Osteocyte (in vitro differentiated cells): Measurements from ENCODE around the gene APP. TPM values are rescaled to one million over a fixed set of nuclear protein-coding genes. Genes with fewer than 3 reads are reported as not detected.

Experiments
- DNase-seq: peaks from one replicate; pipeline ENCODE4 v3.0.0; 2021; ENCODE audit warnings: mixed read lengths; ENCODE audit not compliant: unreplicated experiment; ENCODE audit errors: extremely low spot score
- H3K27ac Mint-ChIP-seq: one replicate; pipeline ENCODE4 v1.8.0; 2021; ENCODE audit warnings: mild to moderate bottlenecking, mixed read lengths; ENCODE audit not compliant: unreplicated experiment
- H3K27me3 Mint-ChIP-seq: one replicate; pipeline ENCODE4 v1.8.0; 2021; ENCODE audit warnings: mixed read lengths; ENCODE audit not compliant: unreplicated experiment
- H3K36me3 Mint-ChIP-seq: one replicate; pipeline ENCODE4 v1.8.0; 2021; ENCODE audit warnings: mixed read lengths; ENCODE audit not compliant: unreplicated experiment
- H3K4me1 Mint-ChIP-seq: one replicate; pipeline ENCODE4 v1.8.0; 2021; ENCODE audit warnings: mixed read lengths; ENCODE audit not compliant: unreplicated experiment
- H3K4me3 Mint-ChIP-seq: one replicate; pipeline ENCODE4 v1.8.0; 2021; ENCODE audit warnings: mild to moderate bottlenecking, moderate library complexity, mixed read lengths; ENCODE audit not compliant: unreplicated experiment
- H3K9me3 Mint-ChIP-seq: one replicate; pipeline ENCODE4 v1.8.0; 2021; ENCODE audit warnings: mixed read lengths; ENCODE audit not compliant: unreplicated experiment
- total RNA-seq: library from RNA; stranded (reverse); gene quantifications from 2 replicates; pipeline ENCODE4 v1.2.1, GENCODE V29; 2021
- TF ChIP-seq, protein P1 (sequence below): fragments of 200-600 bp; sonication (generic); IDR thresholded peaks from 2 replicates; pipeline ENCODE4 v1.5.0; 2021; ENCODE audit warnings: antibody characterized with exemption, mild to moderate bottlenecking, moderate library complexity

The APP gene
- total RNA-seq, 1 donor from 2014 or later, result 698 TPM

DNA sequence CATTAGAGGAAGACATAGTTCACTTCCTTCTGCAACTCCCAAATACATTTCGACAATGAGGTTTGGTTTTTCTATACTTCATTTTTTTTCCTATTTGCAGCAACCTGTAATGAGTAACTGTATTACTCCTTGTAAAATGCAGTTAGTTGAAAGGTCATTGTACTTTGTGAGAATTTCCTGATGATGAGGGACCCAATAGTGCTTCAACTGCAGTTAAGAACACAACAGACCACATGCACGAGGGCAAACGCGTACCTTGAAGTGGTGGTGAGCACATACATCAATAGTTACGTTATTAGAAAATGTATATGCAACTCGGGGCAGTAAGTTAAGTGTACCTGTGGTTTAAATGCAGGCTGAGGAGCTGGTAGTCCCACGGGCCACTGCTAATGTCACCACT is 264.0 kb downstream of the APP start:
- H3K4me1 Mint-ChIP-seq, result peaks cover 1% of the 10 kb centered on the region
- H3K27ac Mint-ChIP-seq, result no peak overlapping the region
- H3K4me3 Mint-ChIP-seq, result no peak overlapping the region
- H3K27me3 Mint-ChIP-seq, result no peaks in the 10 kb centered on the region
- TF ChIP-seq, protein P1, sequence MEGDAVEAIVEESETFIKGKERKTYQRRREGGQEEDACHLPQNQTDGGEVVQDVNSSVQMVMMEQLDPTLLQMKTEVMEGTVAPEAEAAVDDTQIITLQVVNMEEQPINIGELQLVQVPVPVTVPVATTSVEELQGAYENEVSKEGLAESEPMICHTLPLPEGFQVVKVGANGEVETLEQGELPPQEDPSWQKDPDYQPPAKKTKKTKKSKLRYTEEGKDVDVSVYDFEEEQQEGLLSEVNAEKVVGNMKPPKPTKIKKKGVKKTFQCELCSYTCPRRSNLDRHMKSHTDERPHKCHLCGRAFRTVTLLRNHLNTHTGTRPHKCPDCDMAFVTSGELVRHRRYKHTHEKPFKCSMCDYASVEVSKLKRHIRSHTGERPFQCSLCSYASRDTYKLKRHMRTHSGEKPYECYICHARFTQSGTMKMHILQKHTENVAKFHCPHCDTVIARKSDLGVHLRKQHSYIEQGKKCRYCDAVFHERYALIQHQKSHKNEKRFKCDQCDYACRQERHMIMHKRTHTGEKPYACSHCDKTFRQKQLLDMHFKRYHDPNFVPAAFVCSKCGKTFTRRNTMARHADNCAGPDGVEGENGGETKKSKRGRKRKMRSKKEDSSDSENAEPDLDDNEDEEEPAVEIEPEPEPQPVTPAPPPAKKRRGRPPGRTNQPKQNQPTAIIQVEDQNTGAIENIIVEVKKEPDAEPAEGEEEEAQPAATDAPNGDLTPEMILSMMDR, result no peak
- H3K9me3 Mint-ChIP-seq, result no peaks in the 10 kb centered on the region
- DNase-seq, result no peak
- peaks cover 45% of the 10 kb centered on the region for H3K36me3 Mint-ChIP-seq

DNA sequence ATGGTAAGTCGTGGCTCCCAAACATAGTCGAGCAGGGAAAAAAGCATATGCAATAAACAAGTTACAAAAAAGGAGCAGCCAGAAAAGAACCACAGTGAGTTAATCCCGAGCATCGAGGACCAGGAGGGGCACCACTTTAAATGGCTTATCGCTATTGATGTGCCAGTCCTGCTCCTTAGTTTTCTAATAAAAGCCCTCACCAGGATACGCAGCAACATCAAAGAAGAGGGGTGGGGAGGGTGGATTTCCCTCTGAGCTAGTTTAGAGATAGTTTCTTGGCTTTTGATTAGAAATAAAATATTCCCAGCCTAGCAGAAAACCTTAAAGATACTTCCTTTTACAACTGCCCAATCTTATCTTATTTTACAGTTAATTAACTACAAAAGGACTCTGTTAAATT is 265.4 kb downstream of the APP start:
- H3K4me1 Mint-ChIP-seq, result no peaks in the 10 kb centered on the region

DNA sequence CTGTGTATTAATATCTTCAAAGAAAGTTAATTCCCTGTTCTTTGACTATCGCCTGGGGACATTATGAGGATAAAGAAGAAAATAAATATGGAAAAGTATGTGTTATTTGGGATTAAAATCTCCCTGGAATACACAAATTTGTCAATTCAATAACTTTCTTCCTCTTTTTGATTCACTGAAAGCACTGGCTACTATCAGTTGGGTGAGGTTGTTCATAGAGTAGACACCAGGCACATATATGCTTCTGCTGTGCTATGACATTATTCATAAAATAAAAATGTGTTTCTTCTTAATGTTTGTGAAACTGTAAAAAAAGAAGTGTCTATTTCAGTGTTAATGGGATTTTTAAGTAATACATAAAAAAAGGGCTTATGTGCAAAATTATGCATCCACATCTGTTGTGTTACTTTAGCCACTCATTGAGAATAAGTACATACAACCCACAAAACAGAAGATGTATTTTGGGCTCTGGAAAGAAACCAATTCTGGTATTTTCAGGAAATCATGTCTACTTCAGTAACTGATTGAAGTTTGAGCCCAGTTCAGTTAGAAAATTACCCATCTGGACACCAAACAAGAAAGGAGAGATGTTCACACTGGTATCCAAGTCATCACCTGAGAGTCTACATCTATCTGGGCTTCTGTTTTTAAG is 266.4 kb downstream of the APP start:
- TF ChIP-seq, protein P1, result no peak
- Mint-ChIP-seq H3K36me3 (peaks cover 47% of the 10 kb centered on the region), H3K27me3 (no peaks in the 10 kb centered on the region), H3K27ac (peak overlapping the region; percentile 27), H3K4me3 (no peak overlapping the region), H3K9me3 (no peaks in the 10 kb centered on the region), H3K4me1 (no peaks in the 10 kb centered on the region)
- no peak for DNase-seq

More for the DNA sequence above, 265.4 kb downstream of the APP start:
- H3K9me3 Mint-ChIP-seq, result no peaks in the 10 kb centered on the region
- no peak overlapping the region for H3K4me3 Mint-ChIP-seq
- H3K27me3 Mint-ChIP-seq, result no peaks in the 10 kb centered on the region
- H3K36me3 Mint-ChIP-seq, result peaks cover 43% of the 10 kb centered on the region
- TF ChIP-seq, protein P1, result no peak
- H3K27ac Mint-ChIP-seq, result no peak overlapping the region
- DNase-seq, result no peak

DNA sequence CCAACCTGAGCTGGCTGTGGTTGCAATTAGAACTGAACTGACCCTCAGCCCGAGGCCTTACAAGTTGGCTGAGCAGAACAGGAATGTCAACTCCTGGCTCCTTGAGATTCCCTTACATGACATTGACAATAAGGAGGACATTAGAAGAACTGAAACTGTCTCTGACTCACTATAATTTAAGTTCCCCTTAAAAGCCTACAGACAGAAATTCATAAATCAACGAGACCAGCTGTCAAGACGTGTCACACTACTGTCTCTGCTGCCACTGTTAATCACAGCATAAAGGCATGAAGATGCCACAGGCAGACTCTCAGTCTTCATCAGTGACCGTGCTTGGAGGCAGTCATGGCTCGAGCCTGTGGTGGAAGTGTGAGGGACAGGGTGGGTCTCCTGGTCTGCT is 267.0 kb downstream of the APP start:
- H3K27ac Mint-ChIP-seq, result no peak overlapping the region
- peaks cover 48% of the 10 kb centered on the region for H3K36me3 Mint-ChIP-seq
- TF ChIP-seq, protein P1, result no peak
- H3K4me1 Mint-ChIP-seq, result peaks cover 2% of the 10 kb centered on the region
- DNase-seq, result no peak
- H3K27me3 Mint-ChIP-seq, result no peaks in the 10 kb centered on the region
- no peaks in the 10 kb centered on the region for H3K9me3 Mint-ChIP-seq
- H3K4me3 Mint-ChIP-seq, result no peak overlapping the region

DNA sequence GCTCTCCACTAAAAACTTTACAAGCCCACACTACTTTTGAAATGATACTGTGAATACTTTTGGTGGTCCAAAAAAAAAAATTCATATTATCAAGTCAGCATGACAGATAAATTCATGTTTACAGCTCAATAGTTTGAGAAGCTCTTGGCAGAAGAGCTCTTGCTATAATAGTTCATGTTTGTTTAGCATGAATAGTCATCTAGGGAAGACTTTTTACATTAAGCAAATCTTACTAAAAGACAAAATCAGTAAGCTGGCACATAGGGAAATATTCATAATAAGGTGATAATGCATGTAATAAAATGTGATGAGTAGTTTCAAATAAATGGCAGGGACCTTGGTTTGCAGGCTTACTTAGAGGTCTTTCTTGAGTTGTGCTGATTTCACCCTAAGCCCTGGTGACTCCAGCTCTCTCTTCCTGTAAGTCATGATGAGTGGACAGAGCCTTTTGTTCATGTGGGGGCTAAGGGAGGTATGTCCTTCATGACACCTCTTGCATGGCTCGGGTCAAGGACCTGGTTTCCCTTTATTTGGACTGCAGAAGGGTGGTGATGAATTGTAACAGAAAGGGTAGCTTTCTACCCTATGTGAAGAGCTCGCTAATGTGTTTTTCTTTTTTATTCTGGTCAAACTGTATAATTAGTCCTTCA is 269.1 kb downstream of the APP start:
- TF ChIP-seq, protein P1, result no peak
- Mint-ChIP-seq H3K27ac (no peak overlapping the region), H3K27me3 (no peaks in the 10 kb centered on the region), H3K36me3 (peaks cover 51% of the 10 kb centered on the region), H3K9me3 (no peaks in the 10 kb centered on the region), H3K4me3 (no peak overlapping the region), H3K4me1 (peaks cover 2% of the 10 kb centered on the region)
- no peak for DNase-seq
